GM19043 (cell line): Measurements from ENCODE around the gene EPS8L1.

Experiments
- ATAC-seq: cut with Tn5 transposase; IDR thresholded peaks from one replicate; pipeline ENCODE4 v1.9.1; 2021; ENCODE audit warnings: low read depth; ENCODE audit not compliant: unreplicated experiment

Gene EPS8L1

DNA sequence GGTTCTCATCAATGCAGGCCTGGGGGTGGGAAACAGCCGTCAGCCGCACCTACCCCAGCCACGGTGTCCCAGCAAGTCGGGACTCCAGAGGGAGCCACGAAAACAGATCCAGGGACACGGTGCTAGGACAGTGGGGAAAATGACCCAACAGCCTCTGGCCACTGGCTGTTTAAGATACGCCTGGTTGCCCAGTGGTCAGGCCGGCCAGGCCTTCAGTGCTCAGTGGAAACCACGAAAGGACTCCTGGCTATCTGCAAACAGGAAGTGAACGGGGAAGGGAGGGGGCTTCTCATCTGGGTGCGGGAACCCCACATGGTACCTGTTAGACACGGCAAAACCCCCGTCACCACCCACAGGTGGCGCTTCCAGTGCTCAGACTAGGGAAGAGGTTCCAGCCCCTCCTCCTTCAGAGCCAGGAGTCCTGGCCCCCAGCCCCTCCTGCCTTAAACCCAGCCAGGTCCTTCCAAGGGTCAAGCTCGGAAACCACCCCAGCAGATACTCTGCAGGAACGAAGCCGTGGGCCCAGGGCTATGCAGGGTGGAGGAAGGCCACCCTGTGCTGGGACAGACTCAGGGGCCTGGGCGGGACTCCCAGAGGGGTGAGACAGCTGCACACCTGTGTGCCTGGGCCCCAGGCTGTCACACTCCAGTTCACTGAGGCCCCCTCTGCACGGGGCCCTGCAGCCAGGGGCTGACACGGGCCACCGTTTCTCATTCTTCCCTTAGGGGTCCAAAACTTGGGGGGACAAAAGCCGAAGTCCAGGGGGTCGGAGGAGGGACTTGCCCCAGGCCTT, 37.3 kb downstream of the EPS8L1 start:
- no peak for ATAC-seq

- no peak for ATAC-seq
Observed at GRCh38 chr19:55113570-55114039, 37.9 kb downstream of the EPS8L1 start.

DNA sequence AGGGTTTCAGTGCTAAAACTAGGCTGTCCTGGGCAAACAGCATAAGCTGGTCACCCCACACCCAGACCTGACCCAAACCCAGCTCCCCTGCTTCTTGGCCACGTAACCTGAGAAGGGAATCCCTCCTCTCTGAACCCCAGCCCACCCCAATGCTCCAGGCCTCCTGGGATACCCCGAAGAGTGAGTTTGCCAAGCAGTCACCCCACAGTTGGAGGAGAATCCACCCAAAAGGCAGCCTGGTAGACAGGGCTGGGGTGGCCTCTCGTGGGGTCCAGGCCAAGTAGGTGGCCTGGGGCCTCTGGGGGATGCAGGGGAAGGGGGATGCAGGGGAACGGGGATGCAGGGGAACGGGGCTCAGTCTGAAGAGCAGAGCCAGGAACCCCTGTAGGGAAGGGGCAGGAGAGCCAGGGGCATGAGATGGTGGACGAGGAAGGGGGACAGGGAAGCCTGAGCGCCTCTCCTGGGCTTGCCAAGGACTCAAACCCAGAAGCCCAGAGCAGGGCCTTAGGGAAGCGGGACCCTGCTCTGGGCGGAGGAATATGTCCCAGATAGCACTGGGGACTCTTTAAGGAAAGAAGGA, 39.0 kb downstream of the EPS8L1 start:
- no peak for ATAC-seq

DNA sequence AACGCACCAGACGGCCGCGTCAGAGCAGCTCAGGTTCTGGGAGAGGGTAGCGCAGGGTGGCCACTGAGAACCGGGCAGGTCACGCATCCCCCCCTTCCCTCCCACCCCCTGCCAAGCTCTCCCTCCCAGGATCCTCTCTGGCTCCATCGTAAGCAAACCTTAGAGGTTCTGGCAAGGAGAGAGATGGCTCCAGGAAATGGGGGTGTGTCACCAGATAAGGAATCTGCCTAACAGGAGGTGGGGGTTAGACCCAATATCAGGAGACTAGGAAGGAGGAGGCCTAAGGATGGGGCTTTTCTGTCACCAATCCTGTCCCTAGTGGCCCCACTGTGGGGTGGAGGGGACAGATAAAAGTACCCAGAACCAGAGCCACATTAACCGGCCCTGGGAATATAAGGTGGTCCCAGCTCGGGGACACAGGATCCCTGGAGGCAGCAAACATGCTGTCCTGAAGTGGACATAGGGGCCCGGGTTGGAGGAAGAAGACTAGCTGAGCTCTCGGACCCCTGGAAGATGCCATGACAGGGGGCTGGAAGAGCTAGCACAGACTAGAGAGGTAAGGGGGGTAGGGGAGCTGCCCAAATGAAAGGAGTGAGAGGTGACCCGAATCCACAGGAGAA, 39.9 kb downstream of the EPS8L1 start:
- ATAC-seq = no peak

DNA sequence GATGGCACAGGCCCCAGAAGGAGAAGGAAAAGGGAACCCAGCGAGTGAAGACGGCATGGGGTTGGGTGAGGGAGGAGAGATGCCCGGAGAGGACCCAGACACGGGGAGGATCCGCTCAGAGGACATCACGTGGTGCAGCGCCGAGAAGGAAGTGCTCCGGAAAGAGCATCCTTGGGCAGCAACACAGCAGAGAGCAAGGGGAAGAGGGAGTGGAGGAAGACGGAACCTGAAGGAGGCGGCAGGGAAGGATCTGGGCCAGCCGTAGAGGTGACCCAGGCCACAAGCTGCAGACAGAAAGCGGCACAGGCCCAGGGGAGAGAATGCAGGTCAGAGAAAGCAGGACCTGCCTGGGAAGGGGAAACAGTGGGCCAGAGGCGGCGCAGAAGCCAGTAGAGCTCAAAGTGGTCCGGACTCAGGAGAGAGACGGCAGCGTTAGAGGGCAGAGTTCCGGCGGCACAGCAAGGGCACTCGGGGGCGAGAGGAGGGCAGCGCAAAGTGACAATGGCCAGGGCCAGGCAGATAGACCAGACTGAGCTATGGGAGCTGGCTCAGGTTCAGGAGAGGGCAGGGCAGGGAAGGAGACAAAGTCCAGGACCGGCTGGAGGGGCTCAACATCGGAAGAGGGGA, 40.7 kb downstream of the EPS8L1 start:
- ATAC-seq = no peak

DNA sequence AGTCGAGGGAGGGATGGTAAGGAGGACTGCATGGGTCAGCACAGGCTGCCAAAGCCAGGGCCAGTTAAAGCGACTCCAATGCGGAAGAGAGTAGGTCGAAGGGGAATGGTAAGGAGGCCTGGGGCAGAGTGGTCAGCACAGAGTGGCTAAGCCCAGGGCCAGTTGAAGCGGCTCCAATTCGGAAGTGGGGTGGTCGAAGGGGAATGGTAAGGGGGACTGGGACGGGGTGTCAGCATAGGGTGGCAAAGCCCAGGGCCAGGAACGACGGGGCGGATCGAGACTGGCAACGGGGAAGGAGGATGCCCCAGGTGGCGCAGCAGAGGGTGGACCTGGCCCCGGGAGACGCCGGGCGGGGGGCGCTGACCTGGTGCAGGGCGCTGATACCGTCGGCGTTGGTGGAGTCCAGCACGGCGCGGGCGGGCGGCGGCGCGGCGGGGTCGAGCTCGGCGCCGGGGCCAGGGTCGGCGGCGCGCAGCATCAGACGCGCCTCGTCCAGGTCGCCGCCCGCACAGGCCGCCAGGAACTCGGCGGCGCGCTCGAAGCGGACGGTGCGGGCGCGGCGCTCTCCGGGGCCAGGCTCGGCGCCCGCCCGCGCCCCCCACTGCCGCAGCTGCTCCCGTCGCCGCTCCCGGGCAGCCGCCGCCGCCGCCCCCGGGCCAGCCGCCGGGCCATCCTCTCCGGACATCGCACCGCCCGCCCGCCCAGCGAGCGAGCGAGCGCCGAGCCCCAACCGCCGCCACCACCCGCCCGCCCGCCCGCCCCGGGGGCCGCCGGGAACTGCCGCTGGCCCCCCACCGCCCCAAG, 41.4 kb downstream of the EPS8L1 start, which contains the start of gene PPP1R12C:
Gene PPP1R12C, minus strand, starts transcription at position 779 of the 804 bp plus-strand sequence. Its CDS starts 94 bp downstream, at position 685.
- no peak for ATAC-seq

- peak; percentile 89 for ATAC-seq
Observed at GRCh38 chr19:55117663-55118391, 42.2 kb downstream of the EPS8L1 start.

DNA sequence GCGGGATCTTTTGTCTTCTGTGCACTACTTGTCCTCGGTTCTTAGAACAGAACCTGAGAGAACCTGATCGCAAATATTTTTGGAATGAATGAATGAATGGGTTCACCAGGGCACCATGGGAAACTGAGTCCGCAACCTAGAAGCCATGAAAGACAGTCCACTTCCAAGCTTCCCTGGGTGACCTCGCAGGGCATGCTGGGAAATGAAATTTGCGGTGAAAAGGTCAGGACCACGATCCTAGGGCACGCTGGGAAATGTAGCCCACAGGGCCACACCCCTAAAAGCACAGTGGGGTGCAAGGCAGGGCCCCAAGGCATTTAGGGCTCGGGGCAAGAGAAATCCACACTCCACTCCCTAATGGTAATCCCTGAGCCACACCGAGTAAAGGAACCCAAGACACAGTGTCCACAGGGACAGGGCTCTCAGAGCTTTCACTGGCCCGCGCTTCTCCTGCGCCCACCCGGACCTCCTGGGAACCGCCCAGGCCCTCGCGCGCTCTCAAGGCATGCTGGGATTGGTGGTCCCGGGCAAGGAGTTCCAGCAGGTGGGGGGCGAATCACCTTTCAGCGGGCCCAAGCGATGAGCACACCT, 42.8 kb downstream of the EPS8L1 start:
- no peak for ATAC-seq

DNA sequence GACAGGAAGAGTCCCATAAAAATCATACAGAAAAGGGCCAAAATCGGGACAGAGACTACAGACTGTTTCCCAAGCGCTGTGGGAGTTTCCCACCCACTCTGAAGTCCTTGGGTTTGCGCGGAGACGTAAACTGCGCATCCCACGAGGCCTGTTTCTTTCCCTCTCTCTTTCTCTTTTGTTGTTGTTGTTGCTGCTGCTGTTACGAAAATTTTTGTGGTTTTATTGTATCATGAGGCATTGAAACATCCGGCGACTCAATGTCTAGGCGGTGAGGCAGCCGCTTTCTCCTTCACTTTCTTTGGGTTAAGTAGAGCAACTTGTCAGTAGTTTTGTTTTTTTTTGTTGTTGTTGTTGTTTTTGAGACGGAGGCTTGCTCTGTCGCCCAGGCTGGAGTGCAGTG, 43.4 kb downstream of the EPS8L1 start:
- no peak for ATAC-seq

DNA sequence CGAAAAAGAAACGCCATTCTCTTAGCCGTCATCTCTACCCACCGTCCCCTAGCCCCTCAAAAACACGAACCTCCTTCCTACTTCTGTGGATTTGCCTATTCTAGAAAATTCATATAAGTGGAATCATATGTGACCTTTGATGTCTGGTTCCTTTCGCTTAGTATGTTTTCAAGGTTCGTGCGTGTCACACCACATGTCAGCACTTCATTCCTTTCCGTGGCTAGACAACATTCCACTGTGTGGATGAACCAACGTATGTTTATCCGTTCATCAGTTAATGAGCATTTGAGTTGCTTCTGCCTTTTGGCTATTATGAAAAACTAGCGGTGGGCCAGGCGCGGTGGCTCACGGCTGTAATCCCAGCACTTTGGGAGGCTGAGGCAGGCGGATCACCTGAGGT, 55.8 kb downstream of the EPS8L1 start:
- no peak for ATAC-seq

- ATAC-seq = no peak
Observed at GRCh38 chr19:55132453-55133129, 56.9 kb downstream of the EPS8L1 start.

DNA sequence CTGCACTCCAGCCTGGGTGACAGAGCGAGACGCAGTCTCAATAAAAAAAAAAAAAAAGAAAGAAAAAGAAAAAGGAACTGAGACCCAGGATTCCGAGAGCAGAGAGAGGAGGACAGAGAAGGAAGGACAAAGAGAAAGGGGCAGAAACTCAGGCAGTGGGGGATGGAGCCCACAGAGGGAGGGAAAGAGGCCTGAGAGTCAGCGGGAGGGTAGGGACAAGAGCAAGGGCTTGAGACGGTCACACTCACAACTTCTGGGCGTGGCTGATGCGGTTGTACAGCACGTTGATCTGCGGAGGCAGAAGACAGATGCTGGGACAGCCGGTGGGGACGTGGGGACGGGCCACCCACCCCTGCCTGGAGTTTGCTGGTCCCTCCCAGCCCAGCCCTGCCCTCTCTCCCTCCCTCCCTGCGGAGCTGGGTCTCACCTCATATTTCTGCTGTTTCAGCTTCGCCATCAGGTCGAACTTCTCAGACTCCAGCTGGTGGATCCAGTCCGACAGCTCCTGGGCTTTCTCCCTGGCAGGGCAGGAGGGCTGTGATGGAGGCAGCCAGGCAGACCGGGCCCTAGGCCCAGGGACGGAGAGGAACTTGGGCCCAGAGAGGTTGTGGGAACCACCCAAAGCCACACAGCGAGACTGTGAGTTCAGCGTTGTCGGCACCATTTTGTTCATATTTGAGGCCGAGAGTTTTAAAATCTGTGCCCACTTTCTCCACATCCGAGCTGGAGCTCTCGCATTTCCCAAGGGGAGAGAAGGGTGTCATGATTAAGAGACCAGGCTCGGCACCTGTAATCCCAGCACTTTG, 58.2 kb downstream of the EPS8L1 start:
- no peak for ATAC-seq

DNA sequence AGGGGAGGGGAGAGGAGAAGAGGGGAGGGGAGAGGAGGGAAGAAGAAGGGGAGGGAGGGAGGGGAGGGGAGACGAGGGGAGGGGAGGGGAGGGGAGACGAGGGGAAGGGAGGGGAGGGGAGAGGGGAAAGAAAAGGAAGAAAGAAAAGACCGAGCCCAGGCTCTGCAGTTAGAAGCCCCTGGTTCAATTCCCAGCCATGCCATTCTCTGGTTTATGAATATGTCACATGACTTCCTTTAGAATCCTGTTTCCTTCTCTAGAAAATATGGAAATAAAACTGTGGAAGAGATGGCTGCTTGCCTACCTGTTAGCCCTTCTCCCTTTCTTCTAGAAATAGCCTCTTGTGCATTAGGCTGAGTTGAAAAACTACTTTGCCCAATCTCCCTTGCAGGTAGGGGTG, 59.1 kb downstream of the EPS8L1 start:
- ATAC-seq = no peak

DNA sequence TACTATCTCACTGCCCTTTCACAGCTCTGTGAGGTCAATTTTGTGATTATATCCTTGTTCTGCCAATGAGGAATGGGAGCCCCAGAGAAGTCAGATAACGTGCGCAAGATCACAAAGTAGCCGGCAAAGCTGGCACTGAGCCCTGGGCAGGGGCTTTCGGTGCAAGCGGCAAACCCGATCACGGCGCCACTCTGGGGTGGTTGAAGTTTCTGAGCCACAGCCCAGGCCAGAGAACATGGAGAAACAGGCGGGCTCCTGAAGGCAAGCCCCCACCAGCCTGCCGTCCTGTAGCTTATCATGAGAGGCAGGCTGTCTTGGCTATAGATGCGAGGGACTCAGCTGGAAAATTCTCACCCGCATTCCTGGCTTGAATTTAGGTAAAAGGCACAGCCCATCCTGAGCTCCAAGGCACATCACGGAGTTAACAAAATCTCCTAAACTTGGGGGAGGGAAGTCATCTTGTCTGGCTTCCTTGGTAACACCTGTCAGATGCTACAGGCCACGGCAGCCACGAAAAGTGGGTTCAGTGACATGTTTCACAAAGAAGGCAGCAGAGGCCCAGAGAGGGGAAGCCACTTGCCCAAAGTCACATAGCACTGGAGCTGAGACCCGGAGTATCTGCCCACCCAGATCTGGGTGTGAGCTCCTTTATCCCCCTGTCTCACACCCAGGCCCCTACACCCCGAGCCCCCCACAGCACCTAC, 60.9 kb downstream of the EPS8L1 start:
- no peak for ATAC-seq
